Endothelial cell of umbilical vein (primary cell): ENCODE data around the gene ZDHHC7. TPM values are rescaled to one million over a fixed set of nuclear protein-coding genes. Genes with fewer than 3 reads are reported as not detected.

Experiments used
- BruUV-seq: library from RNA; stranded (reverse); fragments of 400-500 nt; replicated peaks from 2 replicates; lab custom pipeline; 2021; lab: Mats Ljungman, UMichigan
- CTCF ChIA-PET: fragments of 300-600, 350-600 bp; sonication (Branson Sonifier 250); formaldehyde crosslinking; loops from one replicate; lab custom pipeline; 2021; ENCODE audit warnings: antibody characterized with exemption, inconsistent platforms; lab: Charles Lee
- POLR2A ChIA-PET: fragments of 300-600, 350-600 bp; sonication (Branson Sonifier 250); formaldehyde crosslinking; loops from one replicate; lab custom pipeline; 2021; ENCODE audit warnings: antibody characterized with exemption, inconsistent platforms; lab: Charles Lee
- DNase-seq: peaks from one replicate; pipeline ENCODE4 v3.0.0-alpha.2; 2011; ENCODE audit warnings: low read depth, low spot score
- FAIRE-seq: peaks from 2 replicates; lab custom pipeline; 2011; peaks lifted over from hg19 to GRCh38; lab: Jason Lieb, UNC
- H2AFZ ChIP-seq: 2 replicates; pipeline ENCODE4 v1.6.0; 2012; ENCODE audit warnings: low read depth, low read length, control low read depth, inconsistent platforms
- H3K27ac ChIP-seq: 2 replicates; pipeline ENCODE4 v1.5.1; 2011; ENCODE audit warnings: low read depth, mild to moderate bottlenecking, control low read depth, low read length, moderate library complexity; ENCODE audit not compliant: insufficient read depth
- H3K27me3 ChIP-seq, 2 experiments: 2 replicates each; pipeline versions ENCODE4 v1.6.0 to v1.6.1; 2011; ENCODE audit warnings: low read length in 2 of 2, mixed read lengths in 1 of 2; ENCODE audit not compliant: control insufficient read depth in 2 of 2, insufficient read depth in 2 of 2
- H3K36me3 ChIP-seq, 2 experiments: 2 replicates in 1 of 2; 3 replicates in 1 of 2; pipeline ENCODE4 v1.5.1; 2011; ENCODE audit warnings: low read length in 2 of 2, mild to moderate bottlenecking in 1 of 2, moderate library complexity in 1 of 2; ENCODE audit not compliant: control insufficient read depth in 2 of 2, insufficient read depth in 2 of 2; ENCODE audit errors: extremely low read depth in 1 of 2
- H3K4me1 ChIP-seq: 3 replicates; pipeline ENCODE4 v1.5.1; 2011; ENCODE audit warnings: mild to moderate bottlenecking, low read length; ENCODE audit not compliant: control insufficient read depth, insufficient read depth; ENCODE audit errors: extremely low read depth
- H3K4me2 ChIP-seq: 2 replicates; pipeline ENCODE4 v1.6.1; 2011; ENCODE audit warnings: low read length, control low read depth, mixed read lengths; ENCODE audit not compliant: insufficient read depth
- H3K4me3 ChIP-seq, 3 experiments: fragments of 200-600 bp in 1 of 3; sonication (generic), shearing (Covaris generic) in 1 of 3; replicated peaks in 1 of 3; 2 replicates each; pipeline ENCODE4 v1.5.1; 2011 to 2016; ENCODE audit warnings: control low read depth in 3 of 3, low read length in 3 of 3, mild to moderate bottlenecking in 2 of 3, inconsistent platforms in 1 of 3, low read depth in 1 of 3, moderate library complexity in 1 of 3; ENCODE audit not compliant: insufficient read depth in 1 of 3
- H3K79me2 ChIP-seq: 2 replicates; pipeline ENCODE4 v1.6.0; 2012; ENCODE audit warnings: low read length, inconsistent platforms; ENCODE audit not compliant: control insufficient read depth, insufficient read depth
- H3K9ac ChIP-seq: replicated peaks from 2 replicates; pipeline ENCODE3; 2011; ENCODE audit warnings: low read length, control low read depth; ENCODE audit not compliant: insufficient read depth; ENCODE audit errors: extremely low read depth
- H3K9me1 ChIP-seq: replicated peaks from 3 replicates; pipeline ENCODE4 v1.6.0; 2011; ENCODE audit warnings: mild to moderate bottlenecking, low read length; ENCODE audit not compliant: control insufficient read depth, insufficient read depth; ENCODE audit errors: extremely low read depth
- H3K9me3 ChIP-seq: replicated peaks from 2 replicates; pipeline ENCODE4 v1.5.1; 2012; ENCODE audit warnings: low read length, inconsistent platforms; ENCODE audit not compliant: control insufficient read depth, insufficient read depth
- H4K20me1 ChIP-seq: replicated peaks from 2 replicates; pipeline ENCODE3; 2011; ENCODE audit warnings: mild to moderate bottlenecking, low read length; ENCODE audit not compliant: control insufficient read depth, insufficient read depth; ENCODE audit errors: extremely low read depth
- EZH2 ChIP-seq: IDR thresholded peaks from 2 replicates; pipeline ENCODE4 v1.6.1; 2012; ENCODE audit warnings: borderline replicate concordance, low read depth, mild to moderate bottlenecking, moderate library complexity, low read length, inconsistent platforms; ENCODE audit not compliant: severe bottlenecking
- FOS ChIP-seq: IDR thresholded peaks from 2 replicates; pipeline ENCODE4 v1.6.1; 2011; ENCODE audit warnings: mild to moderate bottlenecking, low read length, moderate library complexity, borderline replicate concordance; ENCODE audit not compliant: insufficient read depth
- GATA2 ChIP-seq: IDR thresholded peaks from 2 replicates; pipeline ENCODE4 v1.7.0; 2011; ENCODE audit warnings: low read depth, mild to moderate bottlenecking, moderate library complexity, mixed read lengths, low read length; ENCODE audit not compliant: insufficient read length, insufficient read depth
- JUN ChIP-seq: IDR thresholded peaks from 2 replicates; pipeline ENCODE4 v1.6.1; 2011; ENCODE audit warnings: borderline replicate concordance, low read depth; ENCODE audit not compliant: insufficient read length, insufficient read depth
- MYC ChIP-seq: IDR thresholded peaks from one replicate; pipeline ENCODE4 v1.6.1; 2011; ENCODE audit warnings: mild to moderate bottlenecking, low read depth, low read length
- POLR2A ChIP-seq: IDR thresholded peaks from 2 replicates; pipeline ENCODE4 v1.6.1; 2012; ENCODE audit warnings: low read depth, mild to moderate bottlenecking, control low read depth, low read length
- POLR2AphosphoS5 ChIP-seq: IDR thresholded peaks from 2 replicates; pipeline ENCODE4 v1.6.1; 2012; ENCODE audit warnings: low read depth, mild to moderate bottlenecking, control low read depth, low read length, moderate library complexity; ENCODE audit not compliant: insufficient read depth
- dilution Hi-C: fragments of 300-500 bp; cut with MboI; formaldehyde crosslinking; loops from one replicate; pipeline ENCODE4 v1.15.0; 2019; ENCODE audit warnings: low sequenced_read_pairs; ENCODE audit not compliant: extremely low pct_ligation_motif_present
- intact Hi-C: fragments of 100-400 bp; cut with micrococcal nuclease; formaldehyde crosslinking; loops from one replicate; pipeline ENCODE4 v1.10.0; 2022
- polyA plus RNA-seq, 4 experiments: library from polyadenylated mRNA; depleted of rRNA in 3 of 4; stranded (reverse) in 3 of 4; unstranded in 1 of 4; fragments of >200 nt; gene quantifications; 2 replicates each; pipeline versions ENCODE4 v1.2.1 to v1.2.3, GENCODE V29; 2011 to 2012; ENCODE audit warnings: missing spikeins in 1 of 4
- total RNA-seq: library from RNA; stranded (reverse); gene quantifications from 2 replicates; pipeline ENCODE4 v1.2.3, GENCODE V29; 2021
- TF ChIP-seq, protein P1 (sequence below): IDR thresholded peaks from 2 replicates; pipeline ENCODE4 v1.6.1; 2011; ENCODE audit not compliant: insufficient read depth, insufficient read length
- TF ChIP-seq, protein P2 (sequence below), 2 donors: IDR thresholded peaks; 1 replicate in 1 of 2; 2 replicates in 1 of 2; pipeline ENCODE4 v1.5.1; 2011; ENCODE audit warnings: low read length in 2 of 2, mild to moderate bottlenecking in 2 of 2, moderate library complexity in 2 of 2, control low read depth in 1 of 2, inconsistent platforms in 1 of 2, low read depth in 1 of 2; ENCODE audit not compliant: insufficient read depth in 1 of 2; ENCODE audit errors: extremely low read depth in 1 of 2

Gene ZDHHC7
- total and polyA plus RNA-seq, 2 donors (not counting 3 experiments of a cell fraction or from before 2014, with no cell fraction given): 44.1 to 46.2 TPM

DNA sequence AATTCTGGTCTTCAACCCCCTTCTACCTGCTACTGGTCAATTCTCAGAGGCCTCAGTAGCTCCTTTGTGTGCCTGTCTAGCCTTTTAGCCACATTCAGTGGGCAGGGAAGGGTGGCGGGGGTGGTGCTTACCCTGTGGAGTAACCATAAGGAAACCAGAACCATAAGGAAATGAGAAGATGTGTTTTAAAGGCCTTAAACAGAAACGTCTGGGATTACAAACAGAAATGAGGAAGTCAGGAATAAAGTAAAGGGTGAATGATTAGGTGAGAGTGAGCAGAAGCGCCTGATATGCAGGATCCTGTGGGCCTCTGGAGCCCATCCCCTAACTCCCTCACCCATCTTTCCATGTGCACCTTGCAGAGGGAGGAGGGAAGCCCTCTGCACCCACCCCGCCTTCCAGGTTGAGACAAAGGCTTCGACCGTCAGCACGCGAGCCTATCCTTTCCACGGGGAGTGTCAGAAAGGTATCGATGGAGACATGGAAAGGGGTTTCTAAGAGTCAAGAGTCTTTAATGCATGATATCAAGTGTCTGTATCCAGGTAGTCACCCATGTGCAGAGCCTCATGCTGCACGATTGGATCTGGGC, 36.6 kb upstream of the ZDHHC7 start:
- Histone ChIP-seq H3K9me1 (no peaks in the 10 kb centered on the region), H3K79me2 (no peaks in the 10 kb centered on the region), H3K4me1 (no peaks in the 10 kb centered on the region), H3K36me3 (no peaks in the 10 kb centered on the region), H4K20me1 (no peaks in the 10 kb centered on the region), H3K4me2 (no peak overlapping the region), H3K4me3 (no peak overlapping the region), H2AFZ (no peak overlapping the region), H3K27ac (no peak overlapping the region), H3K9me3 (no peaks in the 10 kb centered on the region), H3K9ac (no peak overlapping the region), H3K27me3 (no peaks in the 10 kb centered on the region)
- intact Hi-C loops (no loop called here), dilution Hi-C loops (no loop called here)
- BruUV-seq: no TSS peak
- DNase-seq: no peak
- POLR2A ChIA-PET: no interaction called here
- CTCF ChIA-PET: interaction anchor here (2.3 kb wide), 1 partner anchor 8 kb away, joined by 15 read pairs; no protein-coding TSS in a partner anchor
- TF ChIP-seq, protein P1, sequence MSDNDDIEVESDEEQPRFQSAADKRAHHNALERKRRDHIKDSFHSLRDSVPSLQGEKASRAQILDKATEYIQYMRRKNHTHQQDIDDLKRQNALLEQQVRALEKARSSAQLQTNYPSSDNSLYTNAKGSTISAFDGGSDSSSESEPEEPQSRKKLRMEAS: no peak
- TF ChIP-seq POLR2AphosphoS5: no peak
- FAIRE-seq: no peak

DNA sequence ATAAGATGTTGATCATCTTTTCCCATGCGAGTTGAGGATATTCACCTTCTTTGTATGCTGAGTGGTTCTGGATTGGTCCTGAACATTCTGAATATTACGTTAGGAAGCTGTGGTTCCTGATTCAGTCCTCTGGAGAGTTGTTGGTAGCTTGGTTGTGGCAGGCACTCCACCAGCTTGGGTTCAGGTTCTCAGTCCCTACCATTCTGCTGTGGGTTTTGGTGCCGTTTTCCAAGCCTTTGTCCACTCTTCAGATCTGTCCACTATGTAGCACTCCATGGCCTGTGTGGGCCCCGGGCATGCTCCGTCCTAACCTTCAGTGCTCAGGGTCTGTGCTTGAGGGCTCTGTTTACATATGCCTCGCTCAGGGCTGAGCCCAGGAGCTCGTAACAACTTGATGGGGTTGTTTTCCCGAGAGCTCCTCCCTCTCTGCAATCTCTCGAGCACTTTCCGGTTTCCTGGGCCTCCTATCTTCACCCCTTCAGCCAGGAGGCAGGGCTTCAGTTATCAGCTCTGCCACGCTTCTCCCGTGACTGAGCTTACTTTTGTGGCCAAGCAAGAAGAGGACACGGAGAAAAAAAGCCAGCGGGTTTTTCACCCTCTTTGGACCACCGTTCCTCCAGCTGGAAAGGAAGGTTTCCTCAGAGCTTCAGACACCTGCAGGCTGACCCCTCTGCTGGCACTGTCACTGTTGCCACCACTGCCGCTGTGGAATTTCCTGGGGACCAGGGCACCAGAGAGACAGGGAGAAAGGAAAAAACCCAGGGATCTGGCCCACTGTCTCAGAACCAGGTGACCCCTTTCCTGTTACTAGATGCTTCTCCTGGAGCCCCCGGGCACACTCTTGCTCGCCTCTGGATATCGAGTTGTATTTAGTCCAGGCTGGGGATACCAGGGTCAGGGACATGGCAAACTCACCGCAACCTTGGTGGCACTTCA, 35.9 kb upstream of the ZDHHC7 start:
- no peak overlapping the region for H3K27ac ChIP-seq
- no peak overlapping the region for H3K4me2 ChIP-seq
- FAIRE-seq (no peak), DNase-seq (no peak)
- no peaks in the 10 kb centered on the region for H3K27me3 ChIP-seq
- TF ChIP-seq JUN (no peak), GATA2 (no peak), FOS (no peak), MYC (no peak), EZH2 (no peak), POLR2AphosphoS5 (no peak), POLR2A (no peak)
- TF ChIP-seq, protein P2, sequence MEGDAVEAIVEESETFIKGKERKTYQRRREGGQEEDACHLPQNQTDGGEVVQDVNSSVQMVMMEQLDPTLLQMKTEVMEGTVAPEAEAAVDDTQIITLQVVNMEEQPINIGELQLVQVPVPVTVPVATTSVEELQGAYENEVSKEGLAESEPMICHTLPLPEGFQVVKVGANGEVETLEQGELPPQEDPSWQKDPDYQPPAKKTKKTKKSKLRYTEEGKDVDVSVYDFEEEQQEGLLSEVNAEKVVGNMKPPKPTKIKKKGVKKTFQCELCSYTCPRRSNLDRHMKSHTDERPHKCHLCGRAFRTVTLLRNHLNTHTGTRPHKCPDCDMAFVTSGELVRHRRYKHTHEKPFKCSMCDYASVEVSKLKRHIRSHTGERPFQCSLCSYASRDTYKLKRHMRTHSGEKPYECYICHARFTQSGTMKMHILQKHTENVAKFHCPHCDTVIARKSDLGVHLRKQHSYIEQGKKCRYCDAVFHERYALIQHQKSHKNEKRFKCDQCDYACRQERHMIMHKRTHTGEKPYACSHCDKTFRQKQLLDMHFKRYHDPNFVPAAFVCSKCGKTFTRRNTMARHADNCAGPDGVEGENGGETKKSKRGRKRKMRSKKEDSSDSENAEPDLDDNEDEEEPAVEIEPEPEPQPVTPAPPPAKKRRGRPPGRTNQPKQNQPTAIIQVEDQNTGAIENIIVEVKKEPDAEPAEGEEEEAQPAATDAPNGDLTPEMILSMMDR (IDR thresholded peaks at IDR 0.05; ENCODE audit: extremely low read depth in 1 of 2, insufficient read depth in 1 of 2, low read depth in 1 of 2, low read length in 2 of 2): no peak
- TF ChIP-seq, protein P1: no peak
- H2AFZ ChIP-seq: no peak overlapping the region
- dilution Hi-C loops (no loop called here), intact Hi-C loops (no loop called here)
- H3K36me3 ChIP-seq: no peaks in the 10 kb centered on the region
- H3K4me1 ChIP-seq: no peaks in the 10 kb centered on the region
- no TSS peak for BruUV-seq
- no peaks in the 10 kb centered on the region for H3K79me2 ChIP-seq
- ChIA-PET CTCF (interaction anchor here (0.7 to 2.6 kb wide), 5 partner anchors 9 to 76 kb away, joined by 3 to 15 read pairs (median 4); no protein-coding TSS in a partner anchor), POLR2A (no interaction called here)
- H3K9ac ChIP-seq: no peak overlapping the region
- no peaks in the 10 kb centered on the region for H3K9me1 ChIP-seq
- no peaks in the 10 kb centered on the region for H3K9me3 ChIP-seq
- no peak overlapping the region for H3K4me3 ChIP-seq
- H4K20me1 ChIP-seq: no peaks in the 10 kb centered on the region
